ENCODE results near the gene GPD1L. TPM values are rescaled to one million over a fixed set of nuclear protein-coding genes. Genes with fewer than 3 reads are reported as not detected.

The GPD1L gene
- total RNA-seq, 2 donors from 2014 or later = 1.5 to 3.5 TPM

GRCh38 chr3:32136703-32137102 lies 30.3 kb downstream of the GPD1L start:
- no peak for DNase-seq
- H3K4me1 ChIP-seq (ENCODE audit: control insufficient read depth, insufficient read depth, low read length) = no peaks in the 10 kb centered on the region
- 100% methylated on average over 1 of the region's 1 CpG; no CpG with 5 or more reads in 1 of the 2 experiments for WGBS, 2 experiments (ENCODE audit: insufficient coverage in 1 of 2, insufficient read length in 1 of 2)
- no peaks in the 10 kb centered on the region for H3K9me3 Mint-ChIP-seq
- no peak overlapping the region for H3K27ac Mint-ChIP-seq
- no peaks in the 10 kb centered on the region for H3K9me3 ChIP-seq (ENCODE audit: control insufficient read depth, low read length)
- H3K4me1 Mint-ChIP-seq = peaks cover 5% of the 10 kb centered on the region
- H3K4me3 Mint-ChIP-seq = no peak overlapping the region
- no peak overlapping the region for H3K9ac ChIP-seq (ENCODE audit: extremely low read depth, low read length, poor library complexity, severe bottlenecking)
- H3K36me3 ChIP-seq (ENCODE audit: control insufficient read depth, insufficient read depth, low read length) = no peaks in the 10 kb centered on the region
- H3K27me3 ChIP-seq (ENCODE audit: control insufficient read depth, insufficient read depth, low read length, poor library complexity, severe bottlenecking) = no peaks in the 10 kb centered on the region
- TF ChIP-seq CTCF (conservative IDR thresholded peaks at IDR 0.05) = no peak
- H3K27ac ChIP-seq (ENCODE audit: low read depth, low read length) = no peak overlapping the region
- H3K4me3 ChIP-seq (ENCODE audit: low read length) = no peak overlapping the region
- no peaks in the 10 kb centered on the region for H3K36me3 Mint-ChIP-seq (ENCODE audit: low read depth)
- H3K27me3 Mint-ChIP-seq (ENCODE audit: insufficient read depth) = peaks cover 1% of the 10 kb centered on the region

- Histone ChIP-seq H3K27me3 (ENCODE audit: control insufficient read depth, insufficient read depth, low read length, poor library complexity, severe bottlenecking) (no peaks in the 10 kb centered on the region), H3K4me1 (ENCODE audit: control insufficient read depth, insufficient read depth, low read length) (no peaks in the 10 kb centered on the region), H3K9ac (ENCODE audit: extremely low read depth, low read length, poor library complexity, severe bottlenecking) (no peak overlapping the region), H3K27ac (ENCODE audit: low read depth, low read length) (no peak overlapping the region), H3K4me3 (ENCODE audit: low read length) (no peak overlapping the region), H3K9me3 (ENCODE audit: control insufficient read depth, low read length) (no peaks in the 10 kb centered on the region), H3K36me3 (ENCODE audit: control insufficient read depth, insufficient read depth, low read length) (no peaks in the 10 kb centered on the region)
- H3K36me3 Mint-ChIP-seq (ENCODE audit: low read depth) = no peaks in the 10 kb centered on the region
- H3K27ac Mint-ChIP-seq = no peak overlapping the region
- no peak overlapping the region for H3K4me3 Mint-ChIP-seq
- DNase-seq = peak; percentile 65
- 77 to 89% methylated on average over 1 to 4 of the region's 4 CpGs for WGBS, 2 experiments (ENCODE audit: insufficient coverage in 1 of 2, insufficient read length in 1 of 2)
- H3K4me1 Mint-ChIP-seq = peaks cover 5% of the 10 kb centered on the region
- H3K9me3 Mint-ChIP-seq = no peaks in the 10 kb centered on the region
- H3K27me3 Mint-ChIP-seq (ENCODE audit: insufficient read depth) = peaks cover 1% of the 10 kb centered on the region
- no peak for TF ChIP-seq CTCF (conservative IDR thresholded peaks at IDR 0.05)
Measured at GRCh38 chr3:32137870-32138269, 31.4 kb downstream of the GPD1L start.

- no peaks in the 10 kb centered on the region for H3K9me3 Mint-ChIP-seq
Measured at GRCh38 chr3:32138545-32139104, 32.2 kb downstream of the GPD1L start.

More at GRCh38 chr3:32138545-32139104, 32.2 kb downstream of the GPD1L start:
- H3K9ac ChIP-seq (ENCODE audit: extremely low read depth, low read length, poor library complexity, severe bottlenecking) = no peak overlapping the region
- H3K27ac ChIP-seq (ENCODE audit: low read depth, low read length) = no peak overlapping the region
- H3K4me3 Mint-ChIP-seq = no peak overlapping the region
- no peaks in the 10 kb centered on the region for H3K4me1 ChIP-seq (ENCODE audit: control insufficient read depth, insufficient read depth, low read length)
- no peaks in the 10 kb centered on the region for H3K36me3 Mint-ChIP-seq (ENCODE audit: low read depth)
- H3K4me3 ChIP-seq (ENCODE audit: low read length) = no peak overlapping the region
- no peak overlapping the region for H3K27ac Mint-ChIP-seq
- TF ChIP-seq CTCF (conservative IDR thresholded peaks at IDR 0.05) = no peak
- H3K36me3 ChIP-seq (ENCODE audit: control insufficient read depth, insufficient read depth, low read length) = no peaks in the 10 kb centered on the region
- WGBS, 2 experiments (ENCODE audit: insufficient coverage in 1 of 2, insufficient read length in 1 of 2) = 90 to 94% methylated on average over 7 to 8 of the region's 8 CpGs
- no peak for DNase-seq
- peaks cover 3% of the 10 kb centered on the region for H3K4me1 Mint-ChIP-seq
- H3K27me3 Mint-ChIP-seq (ENCODE audit: insufficient read depth) = peaks cover 1% of the 10 kb centered on the region
- H3K9me3 ChIP-seq (ENCODE audit: control insufficient read depth, low read length) = no peaks in the 10 kb centered on the region
- no peaks in the 10 kb centered on the region for H3K27me3 ChIP-seq (ENCODE audit: control insufficient read depth, insufficient read depth, low read length, poor library complexity, severe bottlenecking)
